Epithelial cell of prostate (primary cell): ENCODE data around the gene NR1I3.
"Not testable (repeated sequence)": the region's sequence is repeated elsewhere in the genome, so short reads cannot be mapped to it uniquely, and the experiment has no call there.

Experiments
- DNase-seq: peaks from one replicate; pipeline ENCODE4 v3.0.0-alpha.2; 2011; ENCODE audit warnings: low read depth, low spot score
- H3K27ac ChIP-seq: fragments of 450-650 bp; 2 replicates; pipeline ENCODE4 v1.5.1; 2017; ENCODE audit warnings: mild to moderate bottlenecking

Gene NR1I3

GRCh38 chr1:161251579-161251978 is 13.6 kb upstream of the NR1I3 start:
- DNase-seq = no peak
- H3K27ac ChIP-seq = no peak overlapping the region

GRCh38 chr1:161250829-161251228 is 12.8 kb upstream of the NR1I3 start:
- H3K27ac ChIP-seq = no peak overlapping the region
- no peak for DNase-seq

DNA sequence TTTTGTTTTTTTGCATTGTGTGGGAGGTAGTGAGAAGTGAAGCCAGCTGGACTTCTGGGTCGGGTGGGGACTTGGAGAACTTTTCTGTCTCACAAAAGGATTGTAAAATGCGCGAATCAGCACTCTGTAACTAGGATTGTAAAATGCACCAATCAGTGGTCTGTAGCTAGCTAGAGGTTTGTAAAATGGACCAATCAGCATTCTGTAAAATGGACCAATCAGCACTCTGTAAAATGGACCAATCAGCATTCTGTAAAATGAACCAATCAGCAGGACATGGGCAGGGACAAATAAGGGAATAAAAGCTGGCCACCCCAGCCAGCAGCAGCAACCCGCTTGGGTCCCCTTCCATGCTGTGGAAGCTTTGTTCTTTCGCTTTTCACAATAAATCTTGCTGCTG is 12.1 kb upstream of the NR1I3 start:
- not testable (repeated sequence) for H3K27ac ChIP-seq, DNase-seq

GRCh38 chr1:161244888-161245287 is 6.9 kb upstream of the NR1I3 start:
- peak overlapping the region; percentile 60 for H3K27ac ChIP-seq
- peak; percentile 77 for DNase-seq

DNA sequence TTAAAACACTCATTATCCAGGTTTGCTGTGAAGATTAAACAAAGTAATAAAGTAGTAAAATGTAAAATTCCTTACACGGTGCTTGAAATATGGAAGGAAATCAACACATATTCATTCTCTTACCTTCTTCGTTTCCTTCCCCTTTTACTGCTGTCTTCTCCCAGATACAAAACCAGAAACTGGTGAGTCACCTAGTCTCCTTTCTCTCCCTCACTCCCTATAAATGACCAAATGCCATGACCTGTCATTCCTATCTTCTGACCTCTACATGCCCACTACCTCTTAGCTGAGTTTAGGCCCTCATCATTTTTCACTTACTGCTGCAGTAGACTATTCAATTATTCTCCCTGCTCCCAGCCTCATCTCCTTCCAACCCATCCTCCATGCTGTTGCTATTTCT is 4.3 kb upstream of the NR1I3 start:
- H3K27ac ChIP-seq = no peak overlapping the region
- DNase-seq = no peak

DNA sequence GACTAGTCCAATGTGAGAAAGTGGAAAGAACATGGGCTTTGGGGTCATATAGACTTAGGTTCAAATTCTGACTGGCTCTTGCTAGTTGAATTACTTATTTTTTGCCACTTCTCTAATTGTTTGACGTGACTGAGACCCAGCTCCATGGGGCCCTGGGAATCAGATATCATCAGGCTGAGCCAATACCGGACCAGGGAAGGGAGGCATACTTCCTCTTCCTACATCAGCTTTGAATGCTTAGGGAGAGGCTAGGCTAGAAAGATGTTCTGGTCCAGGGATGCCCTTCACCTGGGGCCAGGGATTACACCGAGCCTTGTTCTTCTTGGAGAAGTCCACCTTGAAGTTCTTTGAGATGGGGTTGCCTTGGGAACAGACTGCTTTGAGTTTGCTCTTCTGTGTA is 3.7 kb upstream of the NR1I3 start:
- no peak overlapping the region for H3K27ac ChIP-seq
- no peak for DNase-seq

GRCh38 chr1:161235957-161236775 is 1.8 kb downstream of the NR1I3 start:
- DNase-seq = no peak
- H3K27ac ChIP-seq = no peak overlapping the region

DNA sequence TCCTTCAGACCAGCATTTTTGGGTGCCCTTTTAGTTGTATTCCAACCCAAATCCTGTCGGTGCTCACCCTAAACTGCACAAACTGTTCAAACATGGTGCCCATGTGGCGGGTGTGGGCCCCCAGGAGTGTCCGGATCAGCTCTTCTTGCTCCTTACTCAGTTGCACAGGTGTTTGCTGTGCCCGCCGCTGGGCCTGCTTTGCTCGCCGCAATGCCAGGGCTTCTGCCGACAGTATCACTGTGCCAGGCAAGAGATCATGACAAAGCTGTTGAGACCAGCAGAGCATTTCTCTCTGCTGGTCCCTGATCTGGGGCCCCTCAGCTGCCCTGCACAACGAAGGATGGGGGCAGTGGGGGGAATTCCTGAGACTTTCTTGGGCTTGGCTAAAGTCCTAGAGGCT is 4.9 kb downstream of the NR1I3 start:
- H3K27ac ChIP-seq = no peak overlapping the region
- DNase-seq = no peak

DNA sequence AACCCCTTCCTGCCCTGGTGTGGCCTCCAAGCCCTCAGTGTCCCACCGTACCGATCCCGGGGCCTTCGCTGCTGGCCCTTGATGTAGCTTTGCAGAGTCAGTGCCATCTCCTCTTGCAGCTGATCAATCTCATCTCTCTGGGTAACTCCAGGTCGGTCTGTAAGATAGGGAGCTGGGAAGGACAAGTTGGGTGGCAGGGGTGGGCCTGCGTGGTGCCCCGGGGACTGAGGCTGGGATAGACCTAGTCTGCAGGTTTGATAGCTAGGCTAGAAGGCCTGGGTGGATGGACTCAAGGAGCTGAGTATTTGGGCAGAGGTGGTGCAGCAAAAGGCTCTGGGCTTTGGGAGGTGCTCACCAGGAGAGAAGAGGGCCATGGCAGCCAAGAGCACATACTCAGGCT is 7.2 kb downstream of the NR1I3 start:
- H3K27ac ChIP-seq = no peak overlapping the region
- no peak for DNase-seq

DNA sequence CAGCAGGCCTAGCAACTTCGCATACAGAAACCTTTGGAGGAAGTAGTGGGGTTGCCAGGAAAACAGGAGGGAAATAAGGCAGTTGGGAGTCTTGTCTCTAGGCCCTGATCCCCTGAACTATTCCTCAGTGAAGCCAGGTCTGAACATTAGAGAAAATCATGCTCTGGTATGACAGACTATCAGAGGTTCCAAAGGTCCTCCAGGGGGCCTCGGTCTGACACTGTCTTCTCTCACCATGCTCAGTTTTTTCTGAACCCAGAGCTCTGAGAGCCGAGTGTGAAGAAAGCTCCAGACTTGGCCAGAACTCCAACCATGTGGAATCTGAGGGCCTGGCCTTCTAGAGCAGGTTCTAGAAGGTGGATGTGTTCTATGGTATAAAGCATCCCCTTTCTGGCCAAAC is 8.1 kb downstream of the NR1I3 start:
- no peak overlapping the region for H3K27ac ChIP-seq
- DNase-seq = no peak

DNA sequence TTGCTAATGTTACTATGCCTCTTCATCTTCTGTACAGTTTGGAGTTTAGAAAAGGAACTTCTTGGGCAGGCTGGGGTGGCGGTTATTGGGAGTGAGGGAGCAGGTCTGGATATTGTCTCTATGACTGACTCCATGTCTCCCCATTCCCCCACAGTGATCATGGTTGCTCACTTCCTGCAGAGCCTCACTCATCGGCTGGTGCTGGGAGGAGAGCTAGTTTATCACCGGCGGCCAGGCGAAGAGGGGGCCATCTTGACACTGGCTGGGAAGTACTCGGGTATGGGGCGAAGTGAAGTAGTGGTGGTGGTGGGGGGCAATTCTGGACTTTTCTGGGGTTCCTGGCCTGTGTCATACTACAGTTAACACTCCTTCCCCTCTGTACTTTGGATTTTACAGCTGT is 10.0 kb downstream of the NR1I3 start:
- H3K27ac ChIP-seq = peak overlapping the region; percentile 54
- DNase-seq = no peak

GRCh38 chr1:161227196-161227871 is 10.7 kb downstream of the NR1I3 start:
- peak; percentile 24 for DNase-seq
- peak overlapping the region; percentile 54 for H3K27ac ChIP-seq

GRCh38 chr1:161226759-161227158 is 11.2 kb downstream of the NR1I3 start:
- H3K27ac ChIP-seq = peak overlapping the region; percentile 54
- no peak for DNase-seq

- no peak for DNase-seq
These were observed 11.7 kb downstream of the NR1I3 start for GRCh38 chr1:161226320-161226711.

DNA sequence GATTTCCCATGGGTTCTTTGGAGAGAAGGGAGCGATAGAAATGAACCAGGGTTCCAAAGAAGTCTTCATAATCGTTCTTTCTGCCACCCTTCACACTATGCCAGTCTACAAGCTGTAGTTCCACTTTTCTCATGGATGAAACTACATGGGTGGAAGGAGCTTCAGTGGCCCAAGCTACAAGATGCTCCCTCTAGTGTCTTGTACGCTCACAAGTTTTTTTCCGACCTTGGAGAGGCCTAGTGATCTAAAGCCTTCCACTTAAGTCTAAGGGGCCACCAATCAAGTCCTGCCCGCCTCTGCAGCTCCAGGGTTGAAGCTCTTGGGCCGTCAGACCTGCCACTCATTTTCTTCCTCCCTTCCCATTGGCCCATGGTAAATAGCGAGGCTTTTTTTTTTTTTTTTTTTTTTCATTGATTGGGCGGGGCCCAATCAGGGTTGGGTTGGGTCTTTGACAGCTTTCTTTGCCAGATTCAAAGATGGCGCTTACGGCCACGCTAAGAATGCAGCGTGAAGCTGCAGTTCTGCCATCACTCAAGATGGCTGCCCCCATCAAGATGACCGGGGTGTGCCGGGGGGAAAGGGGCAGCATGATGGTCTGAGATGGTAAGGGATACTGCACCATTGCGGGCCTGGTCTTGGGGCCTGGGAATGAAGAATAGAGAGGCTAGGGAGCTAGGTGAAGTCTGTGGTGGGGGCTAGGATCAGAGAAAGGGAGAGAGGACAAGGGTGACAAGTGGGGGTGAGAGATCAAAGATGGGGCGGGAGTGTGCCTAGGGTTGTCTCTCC is 12.3 kb downstream of the NR1I3 start, which contains the start of gene TOMM40L:
TSS of gene TOMM40L (plus strand) at position 527 of the 786 bp plus-strand sequence. CDS start 430 bp downstream, outside the sequence.
- H3K27ac ChIP-seq = peak within 1 kb of the TSS; percentile 54
- DNase-seq = peak; percentile 97

More at GRCh38 chr1:161226320-161226711, 11.7 kb downstream of the NR1I3 start:
- peak overlapping the region; percentile 54 for H3K27ac ChIP-seq

DNA sequence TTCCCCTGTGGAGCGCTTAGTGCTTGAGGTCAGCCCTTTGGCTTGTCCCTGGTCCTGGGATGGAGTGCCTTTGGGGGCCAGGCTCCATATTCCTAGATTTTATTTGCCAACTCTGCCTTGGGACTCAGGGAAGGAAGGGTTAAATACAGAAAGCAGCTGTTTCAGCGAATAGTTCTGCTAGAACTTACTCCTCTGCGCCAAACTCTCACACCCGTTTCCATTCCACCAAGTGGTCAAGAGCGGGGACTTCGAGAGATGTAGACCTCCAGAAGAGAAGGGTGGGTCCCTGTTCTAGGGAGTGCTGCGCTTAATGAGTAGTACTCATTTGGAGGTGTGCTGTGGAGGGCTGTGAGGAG is 12.8 kb downstream of the NR1I3 start:
- no peak for DNase-seq
- H3K27ac ChIP-seq = no peak overlapping the region

DNA sequence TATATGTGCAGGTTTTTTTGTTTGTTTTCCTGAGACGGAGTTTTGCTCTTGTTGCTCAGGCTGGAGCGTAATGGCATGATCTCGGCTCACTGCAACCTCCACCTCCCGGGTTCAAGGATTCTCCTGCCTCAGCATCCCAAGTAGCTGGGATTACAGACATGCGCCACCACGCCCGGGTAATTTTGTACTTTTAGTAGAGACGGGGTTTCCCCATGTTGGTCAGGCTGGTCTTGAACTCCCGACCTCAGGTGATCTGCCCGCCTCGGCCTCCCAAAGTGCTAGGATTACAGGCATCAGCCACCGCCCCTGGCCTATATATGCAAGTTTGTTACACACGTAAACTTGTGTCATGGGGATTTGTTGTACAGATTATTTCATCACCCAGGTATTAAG is 13.3 kb downstream of the NR1I3 start:
- H3K27ac ChIP-seq = not testable (repeated sequence)

GRCh38 chr1:161223805-161224694 is 14.0 kb downstream of the NR1I3 start:
- H3K27ac ChIP-seq = no peak overlapping the region

More for the DNA sequence above, 13.3 kb downstream of the NR1I3 start:
- not testable (repeated sequence) for DNase-seq

GRCh38 chr1:161222175-161223019 is 15.6 kb downstream of the NR1I3 start:
- H3K27ac ChIP-seq = no peak overlapping the region
- DNase-seq = no peak

More at GRCh38 chr1:161223805-161224694, 14.0 kb downstream of the NR1I3 start:
- no peak for DNase-seq
